Measurements from ENCODE around the gene PPIG. TPM values are rescaled to one million over a fixed set of nuclear protein-coding genes. Genes with fewer than 3 reads are reported as not detected.
A peak's percentile ranks its signal among the peaks of the same experiment; 100 is the strongest.
"Not testable (repeated sequence)": the region's sequence is repeated elsewhere in the genome, so short reads cannot be mapped to it uniquely, and the experiment has no call there.

The PPIG gene
- 28.0 TPM for total RNA-seq

DNA sequence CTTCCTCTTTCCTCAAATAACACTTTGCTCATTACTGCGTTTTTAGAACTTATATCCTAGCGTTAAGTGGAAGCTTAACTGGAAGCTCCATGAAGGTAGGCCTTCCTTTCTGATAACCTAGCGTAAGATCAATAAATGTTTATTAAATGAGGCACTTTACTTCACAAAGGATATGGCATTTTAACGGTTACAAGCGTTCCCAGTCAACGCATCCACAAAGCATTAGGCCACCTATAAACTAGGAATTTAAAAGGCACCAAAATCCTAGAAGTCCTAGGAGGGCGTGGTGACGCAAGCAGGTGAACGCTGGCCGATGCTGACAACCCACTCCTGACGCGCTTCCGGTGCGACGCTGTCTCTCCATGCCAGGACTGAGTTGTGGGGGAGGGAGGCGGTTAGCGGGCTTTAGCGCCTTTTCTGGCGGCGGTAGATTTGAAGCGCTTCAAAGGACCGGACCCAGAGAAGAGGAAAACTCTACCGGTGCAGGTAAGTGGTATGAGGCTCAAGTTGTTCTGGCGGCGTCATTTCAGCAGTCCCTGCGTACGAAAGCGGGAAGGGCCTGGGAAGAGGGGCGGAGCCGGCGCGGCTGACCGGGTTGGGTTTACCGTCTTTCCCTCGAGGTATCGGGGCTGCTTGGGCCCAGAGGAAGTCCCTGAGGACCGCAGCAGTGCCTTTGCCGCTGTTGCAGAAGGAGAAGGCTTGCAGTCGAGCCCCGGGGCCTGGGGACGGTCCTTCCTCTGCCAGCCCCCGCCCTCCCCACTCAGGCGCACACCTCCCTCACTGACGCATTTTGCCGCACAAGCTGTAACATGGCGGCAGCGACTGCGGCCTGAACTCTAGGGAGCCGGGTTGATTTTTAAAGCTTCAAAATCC is at the start of gene PPIG:
TSS of gene PPIG (plus strand) at position 347 of the 873 bp plus-strand sequence. CDS start 19,691 bp downstream, outside the sequence.
- ATAC-seq, result peak; percentile 96

DNA sequence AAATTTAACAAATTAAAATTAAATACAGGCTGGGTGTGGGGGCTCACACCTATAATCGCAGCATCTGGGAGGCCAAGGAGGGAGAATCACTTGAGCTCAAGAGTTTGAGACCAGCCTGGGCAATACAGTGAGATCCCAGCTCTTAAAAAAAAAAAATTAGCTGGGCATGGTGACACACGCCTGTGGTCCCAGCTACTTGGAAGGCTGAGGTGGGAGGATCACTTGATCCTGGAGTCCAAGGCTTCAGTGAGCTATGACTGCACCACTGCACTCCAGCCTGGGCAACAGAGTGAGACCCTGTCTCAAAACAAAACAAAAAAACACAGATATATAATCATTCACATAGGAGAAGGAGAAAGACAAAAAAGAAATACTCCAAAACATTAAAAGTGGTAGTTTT is 44.7 kb upstream of the PPIG start:
- ATAC-seq, result not testable (repeated sequence)

DNA sequence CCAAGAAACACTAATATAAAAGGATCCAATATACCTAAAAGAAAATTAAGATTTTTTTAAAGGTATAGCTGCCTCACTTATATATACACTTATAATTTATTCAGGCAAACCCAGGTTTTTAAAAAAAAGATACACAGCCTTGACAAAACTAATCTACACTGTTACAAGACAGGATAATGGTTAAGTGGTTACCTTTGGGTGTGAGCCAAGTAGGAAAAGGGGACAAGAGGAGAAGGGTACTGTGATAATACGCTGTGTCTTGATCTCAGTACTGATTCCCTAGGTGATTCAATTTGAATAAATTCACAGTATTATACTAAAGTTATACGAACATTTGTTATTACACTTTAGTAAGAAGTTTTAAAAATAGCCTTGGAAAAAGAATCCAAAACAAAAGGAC is 44.0 kb upstream of the PPIG start:
- no peak for ATAC-seq

DNA sequence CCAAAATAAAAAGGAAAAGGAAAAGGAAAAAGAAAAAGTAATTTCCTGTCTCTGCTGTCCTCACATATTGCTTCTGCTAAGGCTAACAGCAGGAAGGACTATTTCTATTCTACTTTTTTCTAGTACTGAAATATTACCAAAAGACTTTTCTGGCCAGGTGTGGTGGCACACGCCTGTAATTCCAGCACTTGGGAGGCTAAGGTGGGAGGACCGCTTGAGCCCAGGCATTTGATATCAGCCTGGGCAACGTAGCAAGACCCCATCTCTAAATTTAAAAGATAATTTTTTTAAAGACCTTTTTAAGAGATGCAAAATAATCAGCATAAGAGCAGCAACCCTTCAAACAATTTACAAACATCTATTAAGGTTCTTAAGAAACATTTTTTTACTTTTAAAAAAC is 41.7 kb upstream of the PPIG start:
- no peak for ATAC-seq

DNA sequence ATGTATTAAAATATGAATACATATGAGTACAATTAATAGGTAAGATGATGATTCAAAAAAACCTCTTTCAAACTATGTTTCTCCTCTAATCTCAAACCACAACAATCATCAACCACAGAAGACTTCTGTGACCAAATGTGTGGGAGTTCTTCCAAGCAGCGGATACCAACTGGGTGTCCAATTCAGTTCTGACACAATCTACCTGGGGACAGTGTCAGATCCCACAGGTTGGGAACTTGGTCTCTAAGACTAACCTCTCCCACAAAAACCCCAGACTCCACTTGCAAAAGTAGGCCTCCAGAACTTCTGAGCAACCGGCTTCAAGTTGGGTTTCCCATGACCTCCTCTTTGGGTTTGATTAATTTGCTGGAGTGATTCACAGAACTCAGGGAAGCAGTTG is 37.4 kb upstream of the PPIG start:
- no peak for ATAC-seq

DNA sequence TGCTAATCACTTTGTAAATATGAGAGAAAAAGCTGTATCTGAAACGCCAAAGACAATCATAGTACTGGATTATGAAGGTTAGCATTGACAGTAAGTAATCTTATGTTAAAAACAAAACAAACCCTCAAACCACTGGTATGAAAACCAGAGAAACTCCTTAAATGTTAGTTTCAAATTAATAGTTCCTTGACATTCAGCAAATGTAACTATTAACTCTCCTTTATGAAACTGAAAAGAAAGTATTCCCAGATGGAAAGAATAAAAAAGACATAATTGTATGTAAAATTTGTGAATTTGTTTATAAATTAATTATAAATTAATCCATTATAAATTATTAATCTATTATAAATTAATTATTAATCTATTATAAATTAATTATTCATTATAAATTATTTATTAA is 22.8 kb upstream of the PPIG start:
- ATAC-seq, result no peak

DNA sequence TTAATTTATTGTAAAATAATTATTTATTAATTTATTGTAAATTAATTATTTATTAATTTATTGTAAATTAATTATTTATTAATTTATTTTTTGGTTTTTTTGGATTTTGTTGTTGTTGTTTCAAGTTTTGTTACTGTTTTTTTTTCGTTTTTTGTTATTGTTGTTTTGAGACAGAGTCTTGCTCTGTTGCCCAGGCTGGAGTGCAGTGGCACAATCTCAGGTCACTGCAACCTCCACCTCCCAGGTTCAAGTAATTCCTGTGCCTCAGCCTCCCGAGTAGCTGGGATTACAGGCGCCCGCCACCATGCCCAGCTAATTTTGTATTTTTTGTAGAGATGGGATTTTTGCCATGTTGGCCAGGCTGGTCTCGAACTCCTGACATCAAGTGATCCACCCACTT is 22.1 kb upstream of the PPIG start:
- ATAC-seq, result not testable (repeated sequence)

DNA sequence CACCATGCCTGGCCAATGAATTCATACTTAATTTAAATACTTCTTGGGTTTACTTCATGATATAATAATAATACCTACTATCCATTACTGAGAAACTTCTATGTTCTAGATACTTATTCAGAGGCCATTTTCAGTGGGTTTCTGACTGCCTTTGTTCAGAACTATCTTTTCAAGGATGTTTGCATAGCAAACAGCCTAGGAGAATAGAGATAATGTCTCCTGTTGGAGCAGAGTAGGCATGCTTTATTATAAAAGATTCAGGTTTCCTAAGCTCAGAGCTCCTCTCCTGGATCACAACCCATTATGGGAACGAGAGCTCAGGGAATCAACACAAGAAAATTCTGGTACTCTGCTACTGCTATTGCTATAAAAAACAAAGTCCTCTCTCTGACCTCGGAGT is 21.6 kb upstream of the PPIG start:
- no peak for ATAC-seq

DNA sequence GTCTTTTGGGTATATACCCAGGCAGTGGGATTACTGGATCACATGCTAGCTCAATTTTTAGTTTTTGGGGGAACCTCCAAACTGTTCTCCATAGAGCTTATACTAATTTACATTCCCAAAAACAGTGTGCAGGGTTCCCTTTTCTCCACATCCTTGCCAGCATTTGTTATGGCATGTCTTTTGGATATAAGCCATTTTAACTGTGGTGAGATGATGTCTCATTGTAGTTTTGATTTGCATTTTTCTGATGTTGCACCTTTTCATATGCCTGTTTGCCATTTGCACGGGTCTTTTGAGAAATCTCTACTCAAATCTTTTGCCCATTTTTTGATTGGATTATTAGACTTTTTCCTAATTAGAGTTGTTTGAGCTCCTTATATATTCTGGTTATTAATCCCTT is 18.5 kb upstream of the PPIG start:
- ATAC-seq, result no peak

DNA sequence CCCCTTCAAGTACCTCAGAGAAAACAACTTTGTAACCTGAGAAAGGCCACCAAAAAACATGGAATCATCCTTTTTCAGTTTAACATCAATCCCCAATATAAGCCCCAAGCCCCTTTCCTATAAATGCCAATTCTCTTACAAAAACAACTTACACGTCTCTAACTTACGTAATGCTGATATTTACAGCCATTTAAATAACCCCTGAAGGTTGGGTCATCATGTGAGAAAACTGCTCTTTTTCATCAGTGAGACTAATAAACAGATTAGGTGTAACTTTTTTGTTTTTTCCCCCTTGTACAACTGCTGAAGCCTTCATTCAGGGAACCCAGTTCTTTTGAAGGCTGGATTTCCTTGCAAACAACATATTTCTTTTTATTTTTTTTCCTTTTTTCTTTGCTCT is 14.2 kb upstream of the PPIG start:
- ATAC-seq, result no peak

DNA sequence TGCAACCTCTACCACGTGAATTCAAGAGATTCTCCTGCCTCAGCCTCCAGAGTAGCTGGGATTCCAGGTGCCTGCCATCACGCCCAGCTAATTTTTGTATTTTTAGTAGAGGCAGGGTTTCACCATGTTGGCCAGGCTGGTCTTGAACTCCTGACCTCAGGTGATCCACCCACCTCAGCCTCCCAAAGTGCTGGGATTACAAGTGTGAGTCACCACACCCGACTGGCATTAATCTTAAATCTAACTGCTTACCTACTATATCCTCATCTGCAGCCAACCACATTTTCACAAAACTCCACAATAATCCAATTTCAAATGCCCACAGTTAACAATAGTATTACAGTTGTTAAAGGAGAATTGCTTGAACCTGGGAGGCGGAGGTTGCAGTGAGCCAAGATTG is 13.4 kb upstream of the PPIG start:
- not testable (repeated sequence) for ATAC-seq

DNA sequence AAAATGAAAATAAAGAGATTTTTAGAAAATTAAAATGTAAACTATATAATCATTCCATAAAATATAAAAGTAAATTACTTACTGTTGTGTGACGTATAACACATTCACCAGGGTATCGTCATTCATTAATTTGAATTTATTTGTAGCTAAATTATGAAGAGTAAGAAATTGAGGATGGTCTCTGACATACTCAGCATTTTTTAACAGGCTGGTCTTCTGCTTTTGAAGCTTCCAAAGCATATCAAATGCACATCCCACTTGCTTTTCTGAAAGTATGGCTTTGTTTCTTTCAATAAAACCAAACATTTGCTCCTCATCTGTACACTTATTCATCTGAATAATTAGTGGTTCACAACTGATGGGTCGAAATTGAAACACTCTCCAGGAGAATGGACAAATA is 12.6 kb upstream of the PPIG start:
- ATAC-seq, result no peak

DNA sequence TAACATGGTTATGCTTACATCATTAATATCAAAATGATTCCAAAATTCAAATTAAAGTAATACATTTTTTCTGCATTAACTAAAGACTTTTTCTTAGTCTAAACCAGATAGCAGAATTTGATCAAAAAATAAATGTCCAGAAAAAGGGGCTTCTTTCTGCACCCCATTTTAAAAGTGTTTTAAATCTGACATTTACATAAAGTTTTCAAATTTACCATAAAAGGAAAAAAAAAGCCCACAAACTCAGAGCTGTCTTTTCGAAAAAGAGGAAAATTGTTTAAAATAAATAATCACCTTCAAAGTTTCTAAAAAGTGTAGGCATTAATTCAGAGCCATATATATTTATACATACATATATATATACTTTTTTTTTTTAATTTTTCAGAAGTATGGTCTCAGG is 12.0 kb upstream of the PPIG start:
- no peak for ATAC-seq

DNA sequence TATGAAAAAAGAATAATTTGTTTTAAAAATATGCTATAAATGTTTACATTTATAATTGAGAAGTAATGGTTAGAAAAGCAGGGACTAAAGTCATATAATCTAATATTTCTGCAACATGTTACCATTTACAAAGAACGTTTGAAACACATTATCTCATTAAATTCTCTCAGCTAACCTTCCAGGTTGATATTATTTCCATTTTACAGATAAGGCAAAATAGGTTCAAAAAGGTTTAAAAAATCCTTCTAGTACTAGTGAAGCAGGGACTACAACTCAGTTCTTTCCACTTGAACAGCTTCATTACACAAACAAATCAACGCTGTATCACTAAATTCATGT is 11.4 kb upstream of the PPIG start:
- ATAC-seq, result no peak

DNA sequence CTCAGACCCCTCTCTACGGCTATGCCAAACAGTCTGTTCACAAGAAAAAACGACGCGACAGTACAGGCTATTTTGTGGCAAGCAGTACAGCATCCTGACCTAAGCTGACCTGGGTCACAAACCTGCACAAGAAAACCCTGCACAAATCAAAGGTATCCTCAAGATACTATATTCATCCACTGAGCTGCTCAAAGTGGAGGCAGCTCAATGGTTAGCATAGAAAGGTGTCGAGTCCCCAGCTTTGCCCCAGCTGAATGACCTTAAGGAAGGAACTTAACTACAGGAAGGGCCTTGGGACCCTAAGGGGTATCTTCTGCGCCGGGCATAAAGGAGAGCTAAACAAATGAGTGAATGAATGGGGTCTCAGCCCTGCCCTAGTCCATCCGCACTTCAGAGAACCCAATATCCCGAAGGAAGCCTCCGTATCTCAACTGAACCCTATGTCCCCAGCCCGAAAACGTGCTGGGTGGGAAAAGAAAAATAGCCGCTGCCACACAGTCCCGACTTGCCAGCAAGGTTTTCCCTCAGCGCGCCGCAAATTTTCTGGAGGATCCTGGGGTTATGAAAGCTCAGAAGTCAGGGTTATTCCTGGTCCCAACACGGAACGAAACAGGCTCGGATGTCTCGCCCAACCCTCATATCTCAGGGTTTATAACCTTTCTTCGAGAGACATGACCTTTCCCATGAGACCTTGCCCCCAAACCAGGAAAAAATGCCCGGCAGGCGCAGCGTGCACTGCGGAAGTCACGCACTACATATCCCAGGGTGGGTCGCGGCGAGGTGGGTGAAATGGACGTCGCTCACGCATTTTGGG is 10.8 kb upstream of the PPIG start, which contains the start of gene FASTKD1:
TSS of gene FASTKD1 (minus strand) at position 706 of the 814 bp plus-strand sequence. CDS start 1,836 bp downstream, outside the sequence.
- peak; percentile 98 for ATAC-seq

DNA sequence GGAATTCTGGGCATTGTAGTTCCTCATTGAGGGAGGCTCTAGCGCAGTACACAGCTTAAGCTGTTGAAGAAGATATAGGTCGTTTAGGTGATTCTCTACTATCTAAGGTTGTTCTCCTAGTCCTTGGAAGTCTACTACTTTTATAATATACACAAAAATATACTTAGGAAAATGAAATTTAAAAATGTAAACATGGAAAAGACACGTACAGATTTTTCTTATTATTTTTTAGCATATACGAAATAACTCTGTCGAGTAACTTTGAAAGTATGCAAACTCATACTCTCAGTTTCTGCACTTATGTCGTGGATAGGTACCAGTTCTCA is 10.2 kb upstream of the PPIG start:
- ATAC-seq, result no peak

DNA sequence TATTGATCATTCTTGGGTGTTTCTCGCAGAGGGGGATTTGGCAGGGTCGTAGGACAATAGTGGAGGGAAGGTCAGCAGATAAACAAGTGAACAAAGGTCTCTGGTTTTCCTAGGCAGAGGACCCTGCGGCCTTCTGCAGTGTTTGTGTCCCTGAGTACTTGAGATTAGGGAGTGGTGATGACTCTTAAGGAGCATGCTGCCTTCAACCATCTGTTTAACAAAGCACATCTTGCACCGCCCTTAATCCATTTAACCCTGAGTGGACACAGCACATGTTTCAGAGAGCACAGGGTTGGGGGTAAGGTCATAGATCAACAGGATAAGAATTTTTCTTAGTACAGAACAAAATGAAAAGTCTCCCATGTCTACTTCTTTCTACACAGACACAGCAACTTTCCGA is 9.6 kb upstream of the PPIG start:
- not testable (repeated sequence) for ATAC-seq

DNA sequence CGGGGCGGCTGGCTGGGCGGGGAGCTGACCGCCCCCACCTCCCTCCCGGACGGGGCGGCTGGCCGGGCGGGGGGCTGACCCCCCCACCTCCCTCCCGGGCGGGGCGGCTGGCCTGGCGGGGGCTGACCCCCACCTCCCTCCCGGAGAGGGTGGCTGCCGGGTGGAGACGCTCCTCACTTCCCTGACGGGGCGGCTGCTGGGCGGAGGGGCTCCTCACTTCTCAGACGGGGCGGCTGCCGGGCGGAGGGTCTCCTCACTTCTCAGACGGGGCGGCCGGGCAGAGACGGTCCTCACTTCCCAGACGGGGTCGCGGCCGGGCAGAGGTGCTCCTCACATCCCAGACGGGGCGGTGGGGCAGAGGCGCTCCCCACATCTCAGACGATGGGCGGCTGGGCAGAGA is 8.9 kb upstream of the PPIG start:
- not testable (repeated sequence) for ATAC-seq

DNA sequence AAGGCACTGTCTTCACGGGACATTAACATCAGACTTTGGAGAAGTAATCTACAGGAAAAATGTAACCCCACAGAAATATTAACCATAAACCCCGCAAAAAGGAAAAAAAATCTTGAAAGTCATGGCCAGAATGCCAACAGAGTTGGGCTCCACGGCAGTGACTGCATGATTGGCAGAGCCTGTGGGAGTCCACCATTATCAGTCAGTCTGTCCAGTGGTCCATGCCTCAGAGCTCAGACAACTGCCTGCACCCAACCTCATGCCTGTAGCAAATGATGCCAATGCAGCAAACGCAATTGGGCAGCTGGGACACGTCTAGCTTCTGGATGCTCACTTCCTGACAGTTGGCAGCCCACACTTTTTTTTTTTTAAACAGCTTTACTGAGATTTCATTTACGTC is 5.1 kb upstream of the PPIG start:
- ATAC-seq, result no peak

DNA sequence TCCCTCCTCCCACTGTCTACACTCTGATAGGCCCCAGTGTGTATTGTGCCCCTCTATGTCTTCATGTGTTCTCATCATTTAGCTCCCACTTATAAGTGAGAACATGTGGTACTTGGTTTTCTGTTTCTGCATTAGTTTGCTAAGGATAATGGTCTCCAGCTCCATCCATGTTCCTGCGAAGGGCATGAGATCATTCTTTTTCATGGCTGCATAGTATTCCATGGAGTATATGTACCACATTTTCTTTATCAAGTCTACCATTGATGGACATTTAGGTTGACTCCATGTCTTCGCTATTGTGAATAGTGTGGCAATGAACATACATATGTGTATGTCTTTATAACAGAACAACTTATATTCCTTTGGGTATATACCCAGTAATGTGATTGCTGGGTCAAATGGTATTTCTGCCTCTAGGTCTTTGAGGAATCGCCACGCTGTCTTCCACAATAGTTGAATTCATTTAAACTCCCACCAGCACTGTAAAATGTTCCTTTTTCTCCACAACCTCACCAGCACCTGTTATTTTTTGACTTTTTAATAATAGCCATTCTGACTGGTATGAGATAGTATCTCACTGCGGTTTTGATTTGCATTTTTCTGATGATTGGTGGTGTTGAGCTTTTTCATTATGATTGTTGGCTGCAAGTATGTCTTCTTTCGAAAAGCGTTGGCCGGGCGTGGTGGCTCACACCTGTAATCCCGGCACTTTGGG is 1.4 kb upstream of the PPIG start:
- not testable (repeated sequence) for ATAC-seq

DNA sequence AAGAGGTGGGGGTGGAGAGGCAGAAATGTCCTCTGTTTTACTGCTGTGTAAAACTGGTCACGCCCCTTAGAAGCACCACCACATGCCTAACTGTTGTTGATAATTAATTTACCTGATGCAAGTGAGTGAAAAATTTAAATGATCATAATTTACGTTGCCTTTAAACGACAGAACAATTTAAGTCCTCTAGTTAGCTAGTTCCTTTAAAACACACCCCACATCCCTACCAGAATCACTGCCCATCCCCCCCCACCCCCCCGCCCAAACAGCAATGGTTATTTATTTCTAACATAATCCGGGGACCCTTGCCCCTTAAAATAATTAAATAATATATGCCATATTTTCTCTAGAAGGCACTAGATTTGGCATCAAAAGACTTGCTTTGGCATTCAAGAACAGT is 633 bp upstream of the PPIG start:
- ATAC-seq, result no peak

DNA sequence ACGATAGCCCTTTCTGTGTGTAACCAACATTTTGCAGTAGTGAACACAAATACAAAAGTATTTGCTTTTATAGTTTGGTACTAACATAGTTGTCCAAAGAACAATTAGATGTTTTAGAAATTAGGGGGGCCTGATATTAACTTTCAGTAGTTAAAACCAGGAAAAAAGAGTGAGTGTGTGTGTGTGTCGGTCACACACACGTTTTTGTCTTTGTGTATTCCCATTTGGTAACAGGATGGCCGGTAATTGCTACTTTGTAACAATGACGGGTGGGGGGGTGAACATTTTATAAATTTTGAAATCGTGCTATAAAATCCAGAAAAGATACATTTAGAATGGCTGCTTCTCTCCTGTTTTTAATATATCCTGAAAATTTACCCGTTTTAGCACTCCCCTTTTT is 1.5 kb downstream of the PPIG start:
- ATAC-seq, result no peak

DNA sequence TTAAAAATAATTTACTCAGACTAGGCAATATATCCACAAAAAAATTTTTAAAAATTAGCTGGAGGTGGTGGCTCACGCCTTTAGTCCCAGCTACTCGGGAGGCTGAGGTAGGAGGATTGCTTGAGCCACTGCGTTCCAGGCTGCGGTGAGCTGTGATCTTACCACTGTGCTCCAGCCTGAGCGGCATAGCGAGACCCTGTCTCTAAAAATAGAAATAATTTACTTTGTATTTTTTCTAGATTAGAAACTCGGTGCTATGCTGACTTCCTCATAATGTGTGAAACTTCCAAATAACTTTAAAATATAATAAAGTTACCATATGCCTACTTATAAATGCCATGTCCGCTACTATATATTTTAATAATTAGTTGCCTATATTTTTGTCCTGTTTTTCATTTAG is 6.7 kb downstream of the PPIG start:
- ATAC-seq, result no peak

Measured in esophagus mucosa (tissue), 1 donor.